ENCODE data around the gene SKA1. TPM values are rescaled to one million over a fixed set of nuclear protein-coding genes. Genes with fewer than 3 reads are reported as not detected.
A peak's percentile ranks its signal among the peaks of the same experiment; 100 is the strongest.

Gene SKA1
- total RNA-seq, 1 donor from 2014 or later, result 23.9 TPM

DNA sequence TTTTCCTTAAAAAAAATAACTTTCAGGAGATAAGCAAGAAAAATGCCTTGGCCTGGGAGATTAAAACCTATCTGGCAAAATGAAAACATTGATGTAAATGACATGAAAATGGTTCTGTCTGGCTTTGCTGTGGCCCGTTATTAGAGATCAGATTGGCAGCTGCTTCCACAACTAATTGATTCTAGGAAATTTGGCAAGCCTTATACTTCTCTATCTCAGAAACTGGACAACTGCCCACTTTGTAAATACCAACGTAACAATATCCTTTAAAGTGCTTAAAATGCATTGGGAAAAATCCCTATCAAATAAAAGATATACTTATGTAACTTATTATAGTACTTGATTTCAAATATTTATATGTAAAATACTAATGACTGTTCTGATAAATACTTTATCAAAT, 14.2 kb upstream of the SKA1 start:
- no peak overlapping the region for H3K4me3 ChIP-seq (ENCODE audit: low read depth, low read length)
- no peak for DNase-seq (ENCODE audit: low read depth)
- no peak for TF ChIP-seq CTCF (conservative IDR thresholded peaks at IDR 0.05; ENCODE audit: low read depth, low read length)

DNA sequence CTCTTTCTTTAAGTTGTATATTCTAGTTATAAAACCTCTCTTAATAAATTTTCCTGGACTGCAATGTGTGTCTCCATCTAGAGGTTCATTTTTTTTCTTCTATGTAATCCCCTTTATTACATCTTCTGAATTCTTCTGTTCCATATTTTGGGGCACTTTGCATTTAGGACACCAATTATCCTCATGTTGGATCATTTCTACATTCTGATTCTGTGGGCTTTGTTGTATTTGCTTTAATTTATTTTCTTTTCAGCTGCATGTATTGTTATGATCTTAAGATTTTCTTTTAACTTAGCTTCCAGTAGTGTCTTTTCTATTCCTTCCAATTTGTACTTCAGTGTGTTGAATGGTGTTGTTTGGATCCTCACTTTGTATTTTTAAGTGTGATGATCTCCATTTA, 5.2 kb upstream of the SKA1 start:
- no peak for TF ChIP-seq CTCF (conservative IDR thresholded peaks at IDR 0.05; ENCODE audit: low read depth, low read length)
- DNase-seq (ENCODE audit: low read depth), result no peak
- no peak overlapping the region for H3K4me3 ChIP-seq (ENCODE audit: low read depth, low read length)

DNA sequence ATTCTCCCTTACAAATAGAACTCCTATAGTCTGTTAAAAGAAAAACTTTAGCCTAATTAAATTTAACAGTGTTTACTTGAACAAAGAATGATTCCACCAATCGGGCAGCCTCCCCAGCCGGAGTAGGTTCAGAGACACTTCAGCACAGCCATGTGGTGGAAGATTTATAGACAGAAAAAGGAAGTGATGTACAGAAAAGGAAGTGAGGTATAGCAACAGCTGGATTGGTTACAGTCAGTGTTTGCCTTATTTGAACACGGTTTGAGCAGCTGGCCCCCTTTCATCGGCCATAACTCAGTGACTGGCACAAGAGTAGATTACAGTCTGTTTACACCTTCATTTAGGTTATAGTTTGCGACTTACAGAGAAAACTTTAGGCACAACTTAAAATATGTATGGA, 2.1 kb upstream of the SKA1 start:
- DNase-seq (ENCODE audit: low read depth), result no peak
- TF ChIP-seq CTCF (conservative IDR thresholded peaks at IDR 0.05; ENCODE audit: low read depth, low read length), result no peak
- no peak overlapping the region for H3K4me3 ChIP-seq (ENCODE audit: low read depth, low read length)

DNA sequence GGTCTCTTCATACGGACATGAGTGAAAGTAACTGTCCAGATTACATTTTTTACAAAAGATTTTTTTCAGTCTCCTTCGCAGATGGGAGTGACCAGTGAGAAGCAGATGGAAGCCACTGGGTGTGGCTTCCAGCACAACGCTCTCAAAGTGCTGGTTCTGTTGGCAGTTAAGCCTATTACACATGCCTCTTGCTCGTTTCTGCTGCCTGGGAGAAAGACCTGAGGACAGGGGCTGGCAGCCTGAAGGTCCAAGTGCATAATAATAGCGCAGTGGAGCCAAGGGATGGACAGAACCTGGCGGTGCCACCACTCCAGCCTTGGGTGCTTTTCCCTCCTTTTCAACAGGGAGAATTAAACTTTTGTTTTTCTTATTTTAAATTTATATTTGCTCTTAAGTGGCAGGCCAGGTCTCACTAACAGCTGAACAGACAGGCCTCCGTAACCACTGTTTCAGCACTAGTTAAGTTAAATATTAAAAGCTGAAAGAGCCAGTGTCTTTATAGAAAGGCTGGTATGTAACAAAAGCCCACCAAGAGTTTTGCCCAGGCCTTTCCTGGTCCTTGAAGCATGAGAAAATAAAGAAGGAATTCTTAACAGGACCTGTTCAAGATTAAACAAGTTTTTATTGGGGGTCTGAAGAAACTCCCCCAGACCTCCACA, 1.2 kb upstream of the SKA1 start:
- no peak for TF ChIP-seq CTCF (conservative IDR thresholded peaks at IDR 0.05; ENCODE audit: low read depth, low read length)
- peak overlapping the region; percentile 87 for H3K4me3 ChIP-seq (ENCODE audit: low read depth, low read length)

DNA sequence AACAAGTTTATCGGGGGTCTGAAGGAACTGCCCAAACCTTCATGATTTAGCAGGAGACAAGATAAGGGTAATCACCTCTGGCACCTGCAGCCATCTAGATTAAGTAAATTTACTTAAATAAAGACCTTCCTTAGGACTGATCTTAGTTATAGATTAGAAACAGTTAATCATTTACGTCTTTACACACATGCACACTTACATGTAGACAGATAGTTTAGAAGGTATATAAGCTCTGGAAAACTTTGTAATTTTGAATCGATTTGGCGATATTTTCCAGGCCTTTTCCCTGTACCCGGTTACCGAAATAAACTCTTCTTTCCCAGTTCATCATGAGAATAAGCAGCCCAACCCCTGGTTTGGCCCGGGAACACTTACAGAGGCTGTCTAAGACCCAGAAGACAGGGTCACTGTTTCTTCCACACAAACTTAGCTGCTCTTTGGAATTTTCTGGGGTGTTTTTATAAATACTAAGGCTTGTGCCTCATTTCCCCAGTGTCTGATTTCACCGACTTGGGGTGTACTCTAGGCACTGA, 560 bp upstream of the SKA1 start:
- no peak for DNase-seq (ENCODE audit: low read depth)
- no peak for TF ChIP-seq CTCF (conservative IDR thresholded peaks at IDR 0.05; ENCODE audit: low read depth, low read length)
- H3K4me3 ChIP-seq (ENCODE audit: low read depth, low read length), result peak overlapping the region; percentile 87

More for the DNA sequence above, 1.2 kb upstream of the SKA1 start:
- DNase-seq (ENCODE audit: low read depth), result no peak

DNA sequence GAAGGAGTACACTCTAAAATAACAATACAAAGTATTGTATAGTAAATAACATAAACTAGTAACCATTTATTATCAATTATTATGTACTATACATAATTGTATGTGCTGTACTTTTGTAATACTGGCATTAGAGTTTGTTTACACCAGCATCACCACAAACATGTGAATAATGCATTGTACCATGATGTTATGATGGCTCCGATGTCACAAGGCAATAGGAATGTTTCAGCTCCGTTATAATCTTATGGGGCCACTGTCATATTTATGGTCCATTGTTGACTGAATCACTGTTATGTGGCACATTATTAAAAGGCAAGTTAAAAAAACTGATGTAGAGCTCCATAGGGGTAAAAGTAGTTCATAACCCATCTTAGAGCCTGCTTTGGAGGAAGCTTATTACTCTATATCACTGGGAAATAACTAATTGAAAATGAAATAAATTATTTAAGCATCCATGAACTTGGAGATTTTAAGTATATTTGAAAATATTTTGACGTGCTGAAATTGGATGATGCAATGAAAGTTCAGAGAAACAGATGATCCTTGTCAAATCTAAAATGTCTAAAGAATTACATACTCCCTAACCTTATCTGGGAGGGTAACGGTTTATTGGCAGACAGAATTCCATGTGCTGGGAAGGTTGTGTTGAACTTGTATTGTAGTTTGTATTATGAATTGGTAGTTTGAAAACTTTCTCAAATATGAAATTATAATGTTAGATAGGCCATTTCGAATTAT, 2.4 kb downstream of the SKA1 start:
- no peak for DNase-seq (ENCODE audit: low read depth)
- TF ChIP-seq CTCF (conservative IDR thresholded peaks at IDR 0.05; ENCODE audit: low read depth, low read length), result no peak
- no peak overlapping the region for H3K4me3 ChIP-seq (ENCODE audit: low read depth, low read length)

Data from epithelial cell of proximal tubule (primary cell).